HG02798 (cell line): ENCODE results near the gene LMX1B.

Source experiments
- ATAC-seq: cut with Tn5 transposase; IDR thresholded peaks from one replicate; pipeline ENCODE4 v1.9.1; 2021; ENCODE audit warnings: mild to moderate bottlenecking; ENCODE audit not compliant: unreplicated experiment, poor library complexity

The LMX1B gene

GRCh38 chr9:126692041-126692758 lies 78.5 kb downstream of the LMX1B start:
- ATAC-seq, result no peak

- no peak for ATAC-seq
These were observed 79.2 kb downstream of the LMX1B start for GRCh38 chr9:126692759-126693427.

GRCh38 chr9:126693428-126693944 lies 79.8 kb downstream of the LMX1B start:
- no peak for ATAC-seq

- ATAC-seq, result no peak
These were observed 80.7 kb downstream of the LMX1B start for GRCh38 chr9:126694206-126695081.

- ATAC-seq, result no peak
These were observed 81.5 kb downstream of the LMX1B start for GRCh38 chr9:126695186-126695585.

- ATAC-seq, result no peak
These were observed 82.1 kb downstream of the LMX1B start for GRCh38 chr9:126695701-126696400.

GRCh38 chr9:126696401-126697145 lies 82.8 kb downstream of the LMX1B start:
- ATAC-seq, result no peak

GRCh38 chr9:126697330-126697729 lies 83.6 kb downstream of the LMX1B start:
- ATAC-seq, result no peak

- no peak for ATAC-seq
These were observed 84.5 kb downstream of the LMX1B start for GRCh38 chr9:126698251-126698650.

GRCh38 chr9:126698756-126699155 lies 85.0 kb downstream of the LMX1B start:
- no peak for ATAC-seq

- no peak for ATAC-seq
These were observed 85.7 kb downstream of the LMX1B start for GRCh38 chr9:126699401-126699881.

- no peak for ATAC-seq
These were observed 86.6 kb downstream of the LMX1B start for GRCh38 chr9:126700296-126700695.

GRCh38 chr9:126700903-126701812 lies 87.4 kb downstream of the LMX1B start:
- no peak for ATAC-seq

- ATAC-seq, result no peak
These were observed 88.0 kb downstream of the LMX1B start for GRCh38 chr9:126701813-126702140.

GRCh38 chr9:126702151-126703001 lies 88.6 kb downstream of the LMX1B start:
- no peak for ATAC-seq

GRCh38 chr9:126703002-126703865 lies 89.5 kb downstream of the LMX1B start:
- no peak for ATAC-seq

- ATAC-seq, result no peak
These were observed 90.1 kb downstream of the LMX1B start for GRCh38 chr9:126703866-126704156.
